A673 (cell line): Measurements from ENCODE around the gene SOX10. TPM values are rescaled to one million over a fixed set of nuclear protein-coding genes. Genes with fewer than 3 reads are reported as not detected.

Experiments used
- BruUV-seq: library from RNA; stranded (reverse); fragments of 400-500 nt; replicated peaks from 2 replicates; lab custom pipeline; 2021; lab: Mats Ljungman, UMichigan
- CTCF ChIA-PET: fragments of 300-600 bp; sonication (Branson Sonifier 250); formaldehyde crosslinking; loops from one replicate; lab custom pipeline; 2022; ENCODE audit warnings: antibody characterized with exemption; lab: Charles Lee
- POLR2A ChIA-PET: fragments of 300-600 bp; sonication (Branson Sonifier 250); formaldehyde crosslinking; loops from one replicate; lab custom pipeline; 2022; ENCODE audit warnings: antibody characterized with exemption; ENCODE audit not compliant: low non-redundant PET; lab: Charles Lee
- DNase-seq: peaks from one replicate; pipeline ENCODE4 v3.0.0-alpha.2; 2015; ENCODE audit warnings: low spot score
- H3K27ac ChIP-seq: fragments of 200-600 bp; sonication (generic); 2 replicates; pipeline ENCODE4 v1.5.1; 2016; ENCODE audit warnings: mixed run types, low read depth, mild to moderate bottlenecking, mixed read lengths, antibody characterized with exemption, low read length; ENCODE audit not compliant: poor library complexity, severe bottlenecking
- H3K27me3 ChIP-seq: fragments of 200-600 bp; sonication (generic); replicated peaks from 2 replicates; pipeline ENCODE4 v1.6.1; 2017; ENCODE audit warnings: mixed run types, low read depth, mild to moderate bottlenecking, mixed read lengths, antibody characterized with exemption, low read length; ENCODE audit not compliant: insufficient read depth, poor library complexity
- H3K36me3 ChIP-seq: fragments of 200-600 bp; sonication (generic); 2 replicates; pipeline ENCODE4 v1.6.1; 2016; ENCODE audit warnings: mixed run types, mild to moderate bottlenecking, mixed read lengths, antibody characterized with exemption, low read length; ENCODE audit not compliant: insufficient read depth, poor library complexity, severe bottlenecking
- H3K4me1 ChIP-seq: fragments of 200-600 bp; sonication (generic); 2 replicates; pipeline ENCODE4 v1.6.1; 2017; ENCODE audit warnings: mixed run types, mild to moderate bottlenecking, mixed read lengths, antibody characterized with exemption, low read length; ENCODE audit not compliant: insufficient read depth, poor library complexity, severe bottlenecking
- H3K4me3 ChIP-seq: fragments of 200-600 bp; sonication (generic); 2 replicates; pipeline ENCODE4 v1.5.1; 2016; ENCODE audit warnings: low read depth, mixed run types, mild to moderate bottlenecking, mixed read lengths, low read length; ENCODE audit not compliant: poor library complexity, severe bottlenecking
- H3K9me3 ChIP-seq: fragments of 200-600 bp; sonication (generic); 2 replicates; pipeline ENCODE4 v1.6.1; 2016; ENCODE audit warnings: mixed run types, low read depth, mild to moderate bottlenecking, mixed read lengths, antibody characterized with exemption, low read length; ENCODE audit not compliant: poor library complexity, severe bottlenecking
- EZH2 ChIP-seq: fragments of 200-600 bp; sonication (generic); IDR thresholded peaks from 2 replicates; pipeline ENCODE4 v1.6.1; 2017; ENCODE audit warnings: borderline replicate concordance, low read depth, mild to moderate bottlenecking, mixed read lengths, antibody characterized with exemption, low read length; ENCODE audit not compliant: poor library complexity, severe bottlenecking
- intact Hi-C: fragments of 100-400 bp; cut with micrococcal nuclease; formaldehyde crosslinking; loops from one replicate; pipeline ENCODE4 v1.10.0; 2022; ENCODE audit not compliant: unreplicated experiment
- total RNA-seq: library from RNA; stranded (reverse); gene quantifications from 2 replicates; pipeline ENCODE4 v1.2.3, GENCODE V29; 2021
- TF ChIP-seq, protein P1 (sequence below): fragments of 300-800, 200-600 bp; sonication (generic); conservative IDR thresholded peaks from 2 replicates; pipeline ENCODE4 v1.5.1; 2017; ENCODE audit warnings: low read depth, mild to moderate bottlenecking, antibody characterized with exemption, low read length, moderate library complexity, mixed read lengths

Gene SOX10
- total RNA-seq, 1 experiment from 2014 or later: not detected

GRCh38 chr22:37968452-37969251, 15.7 kb downstream of the SOX10 start:
- intact Hi-C loops: no loop called here
- CTCF ChIA-PET: no interaction called here
- H3K27ac ChIP-seq: no peak overlapping the region

GRCh38 chr22:37967637-37968451, 16.5 kb downstream of the SOX10 start:
- CTCF ChIA-PET: no interaction called here
- POLR2A ChIA-PET: no interaction called here
- peaks cover 10% of the 10 kb centered on the region for H3K4me1 ChIP-seq
- intact Hi-C loops: no loop called here
- H3K27me3 ChIP-seq: no peaks in the 10 kb centered on the region
- peaks cover 21% of the 10 kb centered on the region for H3K36me3 ChIP-seq
- no peak for DNase-seq
- H3K27ac ChIP-seq: no peak overlapping the region
- no peaks in the 10 kb centered on the region for H3K9me3 ChIP-seq
- no peak overlapping the region for H3K4me3 ChIP-seq
- TF ChIP-seq EZH2: no peak
- TF ChIP-seq, protein P1, sequence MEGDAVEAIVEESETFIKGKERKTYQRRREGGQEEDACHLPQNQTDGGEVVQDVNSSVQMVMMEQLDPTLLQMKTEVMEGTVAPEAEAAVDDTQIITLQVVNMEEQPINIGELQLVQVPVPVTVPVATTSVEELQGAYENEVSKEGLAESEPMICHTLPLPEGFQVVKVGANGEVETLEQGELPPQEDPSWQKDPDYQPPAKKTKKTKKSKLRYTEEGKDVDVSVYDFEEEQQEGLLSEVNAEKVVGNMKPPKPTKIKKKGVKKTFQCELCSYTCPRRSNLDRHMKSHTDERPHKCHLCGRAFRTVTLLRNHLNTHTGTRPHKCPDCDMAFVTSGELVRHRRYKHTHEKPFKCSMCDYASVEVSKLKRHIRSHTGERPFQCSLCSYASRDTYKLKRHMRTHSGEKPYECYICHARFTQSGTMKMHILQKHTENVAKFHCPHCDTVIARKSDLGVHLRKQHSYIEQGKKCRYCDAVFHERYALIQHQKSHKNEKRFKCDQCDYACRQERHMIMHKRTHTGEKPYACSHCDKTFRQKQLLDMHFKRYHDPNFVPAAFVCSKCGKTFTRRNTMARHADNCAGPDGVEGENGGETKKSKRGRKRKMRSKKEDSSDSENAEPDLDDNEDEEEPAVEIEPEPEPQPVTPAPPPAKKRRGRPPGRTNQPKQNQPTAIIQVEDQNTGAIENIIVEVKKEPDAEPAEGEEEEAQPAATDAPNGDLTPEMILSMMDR: no peak
- no TSS peak for BruUV-seq

More at GRCh38 chr22:37968452-37969251, 15.7 kb downstream of the SOX10 start:
- Histone ChIP-seq H3K27me3 (no peaks in the 10 kb centered on the region), H3K4me3 (no peak overlapping the region), H3K36me3 (peaks cover 16% of the 10 kb centered on the region), H3K4me1 (peaks cover 10% of the 10 kb centered on the region), H3K9me3 (no peaks in the 10 kb centered on the region)
- no TSS peak for BruUV-seq
- DNase-seq: no peak
- POLR2A ChIA-PET: no interaction called here
- TF ChIP-seq, protein P1: no peak
- no peak for TF ChIP-seq EZH2

- Histone ChIP-seq H3K36me3 (peaks cover 23% of the 10 kb centered on the region), H3K4me1 (peaks cover 5% of the 10 kb centered on the region), H3K4me3 (no peak overlapping the region), H3K27ac (no peak overlapping the region), H3K27me3 (no peaks in the 10 kb centered on the region), H3K9me3 (no peaks in the 10 kb centered on the region)
- POLR2A ChIA-PET: no interaction called here
- DNase-seq: no peak
- CTCF ChIA-PET: no interaction called here
- intact Hi-C loops: no loop called here
- TF ChIP-seq EZH2: no peak
- TF ChIP-seq, protein P1: no peak
- no TSS peak for BruUV-seq
Observed at GRCh38 chr22:37967147-37967546, 17.2 kb downstream of the SOX10 start.
